Activated B cell treated with CpG ODN at 0.5 μM for 24 hours (primary cell): Measurements from ENCODE around the gene SFXN3. TPM values are rescaled to one million over a fixed set of nuclear protein-coding genes. Genes with fewer than 3 reads are reported as not detected.

Experiments used
- ATAC-seq: fragments of 200-7000 bp; cut with Tn5 transposase; one replicate; pipeline ENCODE4 v1.10.0; 2021; ENCODE audit warnings: low read depth, mild to moderate bottlenecking, moderate library complexity
- CTCF ChIA-PET: fragments of 350-600 bp; sonication (Branson Sonifier 250); formaldehyde crosslinking; loops from one replicate; lab custom pipeline; 2021; ENCODE audit warnings: antibody characterized with exemption; lab: Charles Lee
- POLR2A ChIA-PET: fragments of 350-600 bp; sonication (Branson Sonifier 250); formaldehyde crosslinking; loops from one replicate; lab custom pipeline; 2021; ENCODE audit warnings: antibody characterized with exemption; lab: Charles Lee
- DNase-seq: peaks from one replicate; pipeline ENCODE4 v3.0.0; 2022
- H3K27ac Mint-ChIP-seq: one replicate; pipeline ENCODE4 v1.8.0; 2020; ENCODE audit warnings: mixed read lengths
- H3K27me3 Mint-ChIP-seq: one replicate; pipeline ENCODE4 v1.8.0; 2021; ENCODE audit warnings: mixed read lengths
- H3K36me3 Mint-ChIP-seq: one replicate; pipeline ENCODE4 v1.8.0; 2021; ENCODE audit warnings: low read depth, mixed read lengths
- H3K4me1 Mint-ChIP-seq: one replicate; pipeline ENCODE4 v1.8.0; 2021; ENCODE audit warnings: mixed read lengths
- H3K4me3 Mint-ChIP-seq: one replicate; pipeline ENCODE4 v1.8.0; 2020; ENCODE audit warnings: mild to moderate bottlenecking, mixed read lengths
- H3K9me3 Mint-ChIP-seq: one replicate; pipeline ENCODE4 v1.8.0; 2020; ENCODE audit warnings: mixed read lengths
- CTCF ChIP-seq: fragments of 200-600 bp; IDR thresholded peaks from one replicate; pipeline ENCODE4 v1.8.0; 2022; ENCODE audit warnings: antibody characterized with exemption, mild to moderate bottlenecking
- intact Hi-C: fragments of 100-400 bp; cut with micrococcal nuclease; formaldehyde crosslinking; loops from one replicate; pipeline ENCODE4 v1.15.1; 2024
- total RNA-seq: library from RNA; stranded (reverse); gene quantifications from 2 replicates; pipeline ENCODE4 v1.2.3, GENCODE V29; 2022

The SFXN3 gene
- total RNA-seq, 1 donor from 2014 or later = 9.8 TPM

- Mint-ChIP-seq H3K4me1 (peaks cover 15% of the 10 kb centered on the region), H3K27ac (no peak overlapping the region), H3K36me3 (no peaks in the 10 kb centered on the region), H3K9me3 (no peaks in the 10 kb centered on the region), H3K27me3 (peaks cover 27% of the 10 kb centered on the region), H3K4me3 (no peak overlapping the region)
- CTCF ChIA-PET = interaction anchor here (0.7 to 4.8 kb wide), 8 partner anchors 8 to 109 kb away, joined by 3 to 51 read pairs (median 15); partner anchors contain the start of gene KAZALD1
- ATAC-seq (no peak), DNase-seq (no peak)
- no peak for TF ChIP-seq CTCF
- POLR2A ChIA-PET = no interaction called here
- intact Hi-C loops = no loop called here
Observed at GRCh38 chr10:101052285-101052684, 21.3 kb downstream of the SFXN3 start.

GRCh38 chr10:101053516-101053915 is 22.5 kb downstream of the SFXN3 start:
- TF ChIP-seq CTCF = no peak
- intact Hi-C loops = no loop called here
- Mint-ChIP-seq H3K4me1 (peaks cover 12% of the 10 kb centered on the region), H3K9me3 (no peaks in the 10 kb centered on the region), H3K27me3 (peaks cover 23% of the 10 kb centered on the region), H3K27ac (no peak overlapping the region), H3K36me3 (no peaks in the 10 kb centered on the region), H3K4me3 (no peak overlapping the region)
- no peak for ATAC-seq
- POLR2A ChIA-PET = no interaction called here
- DNase-seq = no peak
- CTCF ChIA-PET = interaction anchor here (1.2 to 4.8 kb wide), 3 partner anchors 12 to 89 kb away, joined by 4 to 51 read pairs (median 37); no protein-coding TSS in a partner anchor

GRCh38 chr10:101054351-101054750 is 23.3 kb downstream of the SFXN3 start:
- ATAC-seq (no peak), DNase-seq (no peak)
- Mint-ChIP-seq H3K27ac (no peak overlapping the region), H3K36me3 (no peaks in the 10 kb centered on the region), H3K4me3 (no peak overlapping the region), H3K9me3 (no peaks in the 10 kb centered on the region), H3K27me3 (peaks cover 16% of the 10 kb centered on the region), H3K4me1 (peaks cover 11% of the 10 kb centered on the region)
- TF ChIP-seq CTCF = no peak
- ChIA-PET POLR2A (no interaction called here), CTCF (no interaction called here)
- intact Hi-C loops = no loop called here

- CTCF ChIA-PET = interaction anchor here (0.8 to 2.0 kb wide), 5 partner anchors 11 to 1041 kb away, joined by 3 to 10 read pairs (median 3); no protein-coding TSS in a partner anchor
- Mint-ChIP-seq H3K4me3 (no peak overlapping the region), H3K36me3 (no peaks in the 10 kb centered on the region), H3K4me1 (peaks cover 10% of the 10 kb centered on the region), H3K9me3 (no peaks in the 10 kb centered on the region), H3K27ac (no peak overlapping the region), H3K27me3 (peaks cover 11% of the 10 kb centered on the region)
- ATAC-seq (no peak), DNase-seq (no peak)
- no peak for TF ChIP-seq CTCF
- POLR2A ChIA-PET = no interaction called here
- intact Hi-C loops = no loop called here
Observed at GRCh38 chr10:101054876-101055275, 23.8 kb downstream of the SFXN3 start.

- intact Hi-C loops = no loop called here
- H3K4me1 Mint-ChIP-seq = peaks cover 11% of the 10 kb centered on the region
- ATAC-seq (no peak), DNase-seq (no peak)
- POLR2A ChIA-PET = no interaction called here
- H3K27ac Mint-ChIP-seq = no peak overlapping the region
- H3K36me3 Mint-ChIP-seq = peaks cover 1% of the 10 kb centered on the region
- no peak overlapping the region for H3K4me3 Mint-ChIP-seq
- TF ChIP-seq CTCF = no peak
- peaks cover 7% of the 10 kb centered on the region for H3K27me3 Mint-ChIP-seq
- no peaks in the 10 kb centered on the region for H3K9me3 Mint-ChIP-seq
- CTCF ChIA-PET = interaction anchor here (0.8 to 2.0 kb wide), 5 partner anchors 11 to 1041 kb away, joined by 3 to 10 read pairs (median 3); no protein-coding TSS in a partner anchor
Observed at GRCh38 chr10:101055411-101055810, 24.4 kb downstream of the SFXN3 start.
